ENCODE measurements around the gene AICDA.

GRCh38 chr12:8566525-8566924 lies 46.1 kb downstream of the AICDA start:
- TF ChIP-seq POLR2A (IDR thresholded peaks at IDR 0.05) (no peak), CTCF (IDR thresholded peaks at IDR 0.05) (no peak)
